Measurements from ENCODE around the gene PROC. TPM values are rescaled to one million over a fixed set of nuclear protein-coding genes. Genes with fewer than 3 reads are reported as not detected.
A peak's percentile ranks its signal among the peaks of the same experiment; 100 is the strongest.

Gene PROC
- total RNA-seq, 1 experiment from 2014 or later, result 0.58 TPM

GRCh38 chr2:127439343-127439742, 21.1 kb downstream of the PROC start:
- Histone ChIP-seq H3K4me2 (ENCODE audit: low read length) (no peak overlapping the region), H3K9me2 (replicated peaks; ENCODE audit: low read length) (no peaks in the 10 kb centered on the region), H3K9me3 (ENCODE audit: low read length) (no peaks in the 10 kb centered on the region), H3K4me3 (ENCODE audit: low read length) (no peak overlapping the region), H3F3A (ENCODE audit: low read length, unreplicated experiment) (no peaks in the 10 kb centered on the region), H3K4me1 (ENCODE audit: insufficient read depth, low read length) (no peaks in the 10 kb centered on the region), H3K27me3 (ENCODE audit: low read length) (no peaks in the 10 kb centered on the region), H3K36me3 (ENCODE audit: low read depth, low read length) (no peaks in the 10 kb centered on the region), H3K79me2 (ENCODE audit: low read length) (no peaks in the 10 kb centered on the region), H3K27ac (ENCODE audit: low read length) (no peak overlapping the region), H3K9ac (ENCODE audit: low read length) (no peak overlapping the region), H2AFZ (ENCODE audit: low read length) (no peak overlapping the region), H4K20me1 (ENCODE audit: low read length) (no peaks in the 10 kb centered on the region)
- DNase-seq (no peak), ATAC-seq (no peak)
- POLR2A ChIA-PET (ENCODE audit: unreplicated experiment), result no interaction called here
- CTCF ChIA-PET, result no interaction called here
- TF ChIP-seq EZH2phosphoT487 (IDR thresholded peaks at IDR 0.05; ENCODE audit: borderline replicate concordance, low read length), result no peak
- TF ChIP-seq EZH2 (IDR thresholded peaks at IDR 0.05; ENCODE audit: low read length, unreplicated experiment), result no peak
- TF ChIP-seq CTCF (conservative IDR thresholded peaks at IDR 0.05; ENCODE audit: low read depth, low read length), result no peak
- no TSS peak for BruUV-seq (replicated peaks)
- intact Hi-C loops (cut with micrococcal nuclease), result no loop called here

GRCh38 chr2:127448526-127448925, 30.3 kb downstream of the PROC start:
- Histone ChIP-seq H2AFZ (ENCODE audit: low read length) (no peak overlapping the region), H3K4me1 (ENCODE audit: insufficient read depth, low read length) (peaks cover 11% of the 10 kb centered on the region), H3K9me2 (replicated peaks; ENCODE audit: low read length) (no peaks in the 10 kb centered on the region), H3K36me3 (ENCODE audit: low read depth, low read length) (no peaks in the 10 kb centered on the region), H3K27me3 (ENCODE audit: low read length) (no peaks in the 10 kb centered on the region), H3K4me3 (ENCODE audit: low read length) (no peak overlapping the region), H3K4me2 (ENCODE audit: low read length) (no peak overlapping the region), H3K79me2 (ENCODE audit: low read length) (no peaks in the 10 kb centered on the region), H3F3A (ENCODE audit: low read length, unreplicated experiment) (no peaks in the 10 kb centered on the region), H4K20me1 (ENCODE audit: low read length) (no peaks in the 10 kb centered on the region), H3K9me3 (ENCODE audit: low read length) (no peaks in the 10 kb centered on the region), H3K9ac (ENCODE audit: low read length) (no peak overlapping the region), H3K27ac (ENCODE audit: low read length) (no peak overlapping the region)
- BruUV-seq (replicated peaks), result no TSS peak
- ATAC-seq, result peak; percentile 92
- TF ChIP-seq CTCF (conservative IDR thresholded peaks at IDR 0.05; ENCODE audit: low read depth, low read length) (no peak), EZH2 (IDR thresholded peaks at IDR 0.05; ENCODE audit: low read length, unreplicated experiment) (no peak), EZH2phosphoT487 (IDR thresholded peaks at IDR 0.05; ENCODE audit: borderline replicate concordance, low read length) (no peak)
- ChIA-PET CTCF (interaction anchor here (0.6 kb wide), 1 partner anchor 41 kb away, joined by 3 read pairs; no protein-coding TSS in a partner anchor), POLR2A (ENCODE audit: unreplicated experiment) (no interaction called here)
- intact Hi-C loops (cut with micrococcal nuclease), result no loop called here
- peak; percentile 60 for DNase-seq

- TF ChIP-seq EZH2phosphoT487 (IDR thresholded peaks at IDR 0.05; ENCODE audit: borderline replicate concordance, low read length) (no peak), EZH2 (IDR thresholded peaks at IDR 0.05; ENCODE audit: low read length, unreplicated experiment) (no peak), CTCF (conservative IDR thresholded peaks at IDR 0.05; ENCODE audit: low read depth, low read length) (no peak)
- Histone ChIP-seq H3K36me3 (ENCODE audit: low read depth, low read length) (no peaks in the 10 kb centered on the region), H3K27me3 (ENCODE audit: low read length) (no peaks in the 10 kb centered on the region), H4K20me1 (ENCODE audit: low read length) (no peaks in the 10 kb centered on the region), H3K27ac (ENCODE audit: low read length) (no peak overlapping the region), H3K4me2 (ENCODE audit: low read length) (no peak overlapping the region), H3K4me3 (ENCODE audit: low read length) (no peak overlapping the region), H3K9ac (ENCODE audit: low read length) (no peak overlapping the region), H2AFZ (ENCODE audit: low read length) (no peak overlapping the region), H3K9me2 (replicated peaks; ENCODE audit: low read length) (no peaks in the 10 kb centered on the region), H3K4me1 (ENCODE audit: insufficient read depth, low read length) (peaks cover 12% of the 10 kb centered on the region), H3F3A (ENCODE audit: low read length, unreplicated experiment) (no peaks in the 10 kb centered on the region), H3K9me3 (ENCODE audit: low read length) (no peaks in the 10 kb centered on the region), H3K79me2 (ENCODE audit: low read length) (no peaks in the 10 kb centered on the region)
- POLR2A ChIA-PET (ENCODE audit: unreplicated experiment), result no interaction called here
- CTCF ChIA-PET, result no interaction called here
- ATAC-seq (no peak), DNase-seq (no peak)
- no TSS peak for BruUV-seq (replicated peaks)
- intact Hi-C loops (cut with micrococcal nuclease), result no loop called here
Observed at GRCh38 chr2:127449414-127449813, 31.2 kb downstream of the PROC start.

All from PC-3 (cell line).